IPS-11a (cell line): ENCODE data around the gene RAB37.
A peak's percentile ranks its signal among the peaks of the same experiment; 100 is the strongest.

Experiments
- H3K4me3 ChIP-seq: one replicate; pipeline ENCODE4 v1.5.1; 2013; ENCODE audit warnings: low read depth, low read length, control low read depth

RAB37 gene

GRCh38 chr17:74776990-74777389 is 39.9 kb downstream of the RAB37 start:
- peak overlapping the region; percentile 78 for H3K4me3 ChIP-seq

GRCh38 chr17:74777901-74778515 is 41.0 kb downstream of the RAB37 start:
- no peak overlapping the region for H3K4me3 ChIP-seq

GRCh38 chr17:74778960-74779359 is 41.9 kb downstream of the RAB37 start:
- no peak overlapping the region for H3K4me3 ChIP-seq

- no peak overlapping the region for H3K4me3 ChIP-seq
Observed at GRCh38 chr17:74779501-74779900, 42.4 kb downstream of the RAB37 start.

GRCh38 chr17:74779948-74780400 is 42.9 kb downstream of the RAB37 start:
- H3K4me3 ChIP-seq: no peak overlapping the region

- H3K4me3 ChIP-seq: no peak overlapping the region
Observed at GRCh38 chr17:74780443-74781238, 43.6 kb downstream of the RAB37 start.

- H3K4me3 ChIP-seq: no peak overlapping the region
Observed at GRCh38 chr17:74782571-74782970, 45.5 kb downstream of the RAB37 start.

- H3K4me3 ChIP-seq: no peak overlapping the region
Observed at GRCh38 chr17:74784125-74784810, 47.2 kb downstream of the RAB37 start.

GRCh38 chr17:74785096-74785980 is 48.3 kb downstream of the RAB37 start:
- no peak overlapping the region for H3K4me3 ChIP-seq

- no peak overlapping the region for H3K4me3 ChIP-seq
Observed at GRCh38 chr17:74785981-74786360, 48.9 kb downstream of the RAB37 start.

- no peak overlapping the region for H3K4me3 ChIP-seq
Observed at GRCh38 chr17:74786431-74787055, 49.5 kb downstream of the RAB37 start.

GRCh38 chr17:74790161-74791058 is 53.4 kb downstream of the RAB37 start:
- no peak overlapping the region for H3K4me3 ChIP-seq

- H3K4me3 ChIP-seq: no peak overlapping the region
Observed at GRCh38 chr17:74792586-74793105, 55.6 kb downstream of the RAB37 start.

- H3K4me3 ChIP-seq: no peak overlapping the region
Observed at GRCh38 chr17:74795327-74796020, 58.4 kb downstream of the RAB37 start.

- no peak overlapping the region for H3K4me3 ChIP-seq
Observed at GRCh38 chr17:74796211-74796610, 59.2 kb downstream of the RAB37 start.

GRCh38 chr17:74796866-74797265 is 59.8 kb downstream of the RAB37 start:
- no peak overlapping the region for H3K4me3 ChIP-seq
